K562 (cell line): ENCODE measurements around the gene DBP. TPM values are rescaled to one million over a fixed set of nuclear protein-coding genes. Genes with fewer than 3 reads are reported as not detected.

Source experiments
- ADNP ChIP-seq: fragments of 200-800 bp; sonication (Bioruptor generic); IDR thresholded peaks from 2 replicates; pipeline ENCODE4 v1.6.1; 2016; ENCODE audit warnings: missing genetic modification characterization, missing compliant biosample characterization
- ATF7 ChIP-seq: fragments of 450-650 bp; IDR thresholded peaks from 2 replicates; pipeline ENCODE4 v1.7.1; 2014; ENCODE audit warnings: mild to moderate bottlenecking, moderate library complexity
- BRD4 ChIP-seq: fragments of 200-600 bp; sonication (generic); IDR thresholded peaks from 2 replicates; pipeline ENCODE4 v1.6.1; 2017; ENCODE audit warnings: inconsistent platforms
- CBFA2T3 ChIP-seq: fragments of 450-650 bp; IDR thresholded peaks from 2 replicates; pipeline ENCODE4 v1.6.1; 2017
- CREM ChIP-seq: IDR thresholded peaks from 2 replicates; pipeline ENCODE4 v1.6.1; 2014; ENCODE audit warnings: antibody characterized with exemption, low read depth
- CXXC5 ChIP-seq: fragments of 250-450 bp; sonication (Bioruptor Pico); IDR thresholded peaks from 2 replicates; pipeline ENCODE4 v1.8.0; 2022; ENCODE audit warnings: inconsistent platforms, mild to moderate bottlenecking, moderate library complexity
- ELF4 ChIP-seq: fragments of 450-650 bp; formaldehyde crosslinking; IDR thresholded peaks from 2 replicates; pipeline ENCODE4 v1.4.0; 2022; ENCODE audit warnings: missing genetic modification characterization
- HEY1 ChIP-seq: fragments of 250-450 bp; sonication (Bioruptor Pico); IDR thresholded peaks from 2 replicates; pipeline ENCODE4 v1.5.0; 2020; ENCODE audit warnings: mild to moderate bottlenecking, moderate library complexity, borderline replicate concordance
- HMGN3 ChIP-seq: IDR thresholded peaks from 2 replicates; pipeline ENCODE4 v1.6.1; 2011; ENCODE audit warnings: borderline replicate concordance, low read depth, mild to moderate bottlenecking, mixed read lengths, low read length; ENCODE audit not compliant: insufficient read length; ENCODE audit errors: extremely low read depth
- KDM1A ChIP-seq, 2 experiments: fragments of 450-650 bp; IDR thresholded peaks; 2 replicates each; pipeline ENCODE4 v1.6.1; 2016; ENCODE audit warnings: mild to moderate bottlenecking in 2 of 2
- KLF13 ChIP-seq: fragments of 450-650 bp; IDR thresholded peaks from 2 replicates; pipeline ENCODE4 v1.6.1; 2016; ENCODE audit warnings: missing genetic modification characterization, low read depth, mild to moderate bottlenecking, missing compliant biosample characterization, moderate library complexity, borderline replicate concordance
- MTF1 ChIP-seq: fragments of 250-450 bp; sonication (Bioruptor Pico); IDR thresholded peaks from 2 replicates; pipeline ENCODE4 v1.9.0; 2021; ENCODE audit warnings: moderate library complexity, mild to moderate bottlenecking, inconsistent platforms, borderline replicate concordance
- MYC ChIP-seq, 2 experiments: fragments of 250-450 bp in 1 of 2; sonication (Bioruptor Pico) in 1 of 2; IDR thresholded peaks; 2 replicates each; pipeline versions ENCODE4 v1.5.1 to v1.6.1; 2012 to 2021; ENCODE audit warnings: low read depth in 2 of 2, borderline replicate concordance in 1 of 2, improper control_type of control experiment in 1 of 2, low read length in 1 of 2, mild to moderate bottlenecking in 1 of 2, moderate library complexity in 1 of 2
- PTTG1 ChIP-seq: fragments of 450-650 bp; IDR thresholded peaks from 2 replicates; pipeline ENCODE4 v1.6.1; 2016; ENCODE audit warnings: low read depth, mild to moderate bottlenecking, missing genetic modification characterization, missing compliant biosample characterization
- RCOR1 ChIP-seq, 2 experiments: IDR thresholded peaks; 2 replicates each; pipeline ENCODE4 v1.6.1; 2012; ENCODE audit warnings: low read depth in 2 of 2, low read length in 2 of 2, borderline replicate concordance in 1 of 2, improper control_type of control experiment in 1 of 2
- RNF2 ChIP-seq: sonication (generic); IDR thresholded peaks from 2 replicates; pipeline ENCODE4 v1.6.1; 2016
- SETDB1 ChIP-seq: IDR thresholded peaks from one replicate; pipeline ENCODE4 v1.6.1; 2012; ENCODE audit warnings: low read length, control low read depth, inconsistent platforms
- SMARCA4 ChIP-seq: fragments of 450-650 bp; IDR thresholded peaks from 2 replicates; pipeline ENCODE4 v1.6.1; 2016
- ZNF311 ChIP-seq: fragments of 250-450 bp; sonication (Bioruptor Pico); IDR thresholded peaks from 2 replicates; pipeline ENCODE4 v1.4.0; 2020; ENCODE audit warnings: mild to moderate bottlenecking, moderate library complexity
- ZNF695 ChIP-seq: fragments of 450-650 bp; formaldehyde crosslinking; IDR thresholded peaks from 2 replicates; pipeline ENCODE4 v1.4.0; 2020; ENCODE audit warnings: mild to moderate bottlenecking, moderate library complexity
- ZNF75A ChIP-seq: fragments of 450-650 bp; formaldehyde crosslinking; IDR thresholded peaks from 2 replicates; pipeline ENCODE4 v1.4.0; 2020; ENCODE audit warnings: mild to moderate bottlenecking
- polyA plus RNA-seq, 8 experiments: library from polyadenylated mRNA; depleted of rRNA in 4 of 8; stranded (reverse) in 5 of 8; unstranded in 3 of 8; fragments of >200 nt; fragmentation: Nextera tagmentation in 2 of 8; fragmentation: Illumina TruSeq in 1 of 8; extraction: Ambion mirVana in 2 of 8; extraction: Trizol in 1 of 8; gene quantifications; 2 replicates each; pipeline versions ENCODE4 v1.2.1 to v1.2.3, GENCODE V29; 2011 to 2014; ENCODE audit warnings: inconsistent platforms in 1 of 8, missing spikeins in 1 of 8
- total RNA-seq, 7 experiments: library from RNA; depleted of rRNA in 6 of 7; stranded (reverse); fragments of >200 nt in 6 of 7; fragmentation: Illumina TruSeq in 2 of 7; extraction: Trizol in 2 of 7; gene quantifications; 2 replicates each; pipeline versions ENCODE4 v1.2.1 to v1.2.3, GENCODE V29; 2011 to 2021; ENCODE audit warnings: low replicate concordance in 1 of 7
- TF ChIP-seq, protein P1 (sequence below): fragments of 150-350 bp; conservative IDR thresholded peaks from 2 replicates; pipeline ENCODE4 v1.6.1; 2014; ENCODE audit warnings: low read length
- TF ChIP-seq, protein P2 (sequence below): fragments of 450-650 bp; IDR thresholded peaks from 2 replicates; pipeline ENCODE4 v1.7.1; 2018; ENCODE audit warnings: mild to moderate bottlenecking, low read depth; ENCODE audit not compliant: partially characterized antibody
- TF ChIP-seq, protein P3 (sequence below): sonication (generic); formaldehyde crosslinking; IDR thresholded peaks from 2 replicates; pipeline ENCODE4 v1.8.1; 2022; ENCODE audit warnings: missing genetic modification reagents

Gene DBP
- total and polyA plus RNA-seq, 9 of the 15 experiments (the other 6 are each of a cell fraction or from before 2014, with no cell fraction given), result 0.25 to 5.5 (median 1.8) TPM

DNA sequence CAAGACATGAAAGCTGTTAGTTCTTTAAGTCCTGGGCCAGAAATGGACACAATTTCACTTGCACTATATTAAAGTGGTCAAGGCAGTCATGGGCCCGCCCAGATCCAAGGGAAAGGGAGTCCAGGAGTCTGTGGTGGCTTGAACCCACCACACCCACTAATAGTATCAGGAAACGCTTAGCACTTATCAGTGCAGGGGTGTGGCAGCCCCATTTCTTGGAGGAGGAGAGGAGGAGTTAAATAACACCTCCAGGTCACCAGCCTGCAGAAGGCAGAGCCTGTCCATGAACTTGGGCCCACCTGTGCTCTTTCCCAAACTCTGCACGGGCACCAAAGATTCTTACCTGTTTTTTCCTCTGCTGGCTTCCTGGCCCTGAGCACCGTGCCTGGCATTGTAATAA lies 41.0 kb upstream of the DBP start (continued):
- TF ChIP-seq, protein P1, sequence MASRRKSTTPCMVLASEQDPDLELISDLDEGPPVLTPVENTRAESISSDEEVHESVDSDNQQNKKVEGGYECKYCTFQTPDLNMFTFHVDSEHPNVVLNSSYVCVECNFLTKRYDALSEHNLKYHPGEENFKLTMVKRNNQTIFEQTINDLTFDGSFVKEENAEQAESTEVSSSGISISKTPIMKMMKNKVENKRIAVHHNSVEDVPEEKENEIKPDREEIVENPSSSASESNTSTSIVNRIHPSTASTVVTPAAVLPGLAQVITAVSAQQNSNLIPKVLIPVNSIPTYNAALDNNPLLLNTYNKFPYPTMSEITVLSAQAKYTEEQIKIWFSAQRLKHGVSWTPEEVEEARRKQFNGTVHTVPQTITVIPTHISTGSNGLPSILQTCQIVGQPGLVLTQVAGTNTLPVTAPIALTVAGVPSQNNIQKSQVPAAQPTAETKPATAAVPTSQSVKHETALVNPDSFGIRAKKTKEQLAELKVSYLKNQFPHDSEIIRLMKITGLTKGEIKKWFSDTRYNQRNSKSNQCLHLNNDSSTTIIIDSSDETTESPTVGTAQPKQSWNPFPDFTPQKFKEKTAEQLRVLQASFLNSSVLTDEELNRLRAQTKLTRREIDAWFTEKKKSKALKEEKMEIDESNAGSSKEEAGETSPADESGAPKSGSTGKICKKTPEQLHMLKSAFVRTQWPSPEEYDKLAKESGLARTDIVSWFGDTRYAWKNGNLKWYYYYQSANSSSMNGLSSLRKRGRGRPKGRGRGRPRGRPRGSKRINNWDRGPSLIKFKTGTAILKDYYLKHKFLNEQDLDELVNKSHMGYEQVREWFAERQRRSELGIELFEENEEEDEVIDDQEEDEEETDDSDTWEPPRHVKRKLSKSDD, result no peak
- 0 out of 2 replicates have a peak, but pooled peaks have one; percentile 13 for TF ChIP-seq CBFA2T3
- TF ChIP-seq MTF1 (CRISPR knock-in tag), result no peak
- TF ChIP-seq, protein P2, sequence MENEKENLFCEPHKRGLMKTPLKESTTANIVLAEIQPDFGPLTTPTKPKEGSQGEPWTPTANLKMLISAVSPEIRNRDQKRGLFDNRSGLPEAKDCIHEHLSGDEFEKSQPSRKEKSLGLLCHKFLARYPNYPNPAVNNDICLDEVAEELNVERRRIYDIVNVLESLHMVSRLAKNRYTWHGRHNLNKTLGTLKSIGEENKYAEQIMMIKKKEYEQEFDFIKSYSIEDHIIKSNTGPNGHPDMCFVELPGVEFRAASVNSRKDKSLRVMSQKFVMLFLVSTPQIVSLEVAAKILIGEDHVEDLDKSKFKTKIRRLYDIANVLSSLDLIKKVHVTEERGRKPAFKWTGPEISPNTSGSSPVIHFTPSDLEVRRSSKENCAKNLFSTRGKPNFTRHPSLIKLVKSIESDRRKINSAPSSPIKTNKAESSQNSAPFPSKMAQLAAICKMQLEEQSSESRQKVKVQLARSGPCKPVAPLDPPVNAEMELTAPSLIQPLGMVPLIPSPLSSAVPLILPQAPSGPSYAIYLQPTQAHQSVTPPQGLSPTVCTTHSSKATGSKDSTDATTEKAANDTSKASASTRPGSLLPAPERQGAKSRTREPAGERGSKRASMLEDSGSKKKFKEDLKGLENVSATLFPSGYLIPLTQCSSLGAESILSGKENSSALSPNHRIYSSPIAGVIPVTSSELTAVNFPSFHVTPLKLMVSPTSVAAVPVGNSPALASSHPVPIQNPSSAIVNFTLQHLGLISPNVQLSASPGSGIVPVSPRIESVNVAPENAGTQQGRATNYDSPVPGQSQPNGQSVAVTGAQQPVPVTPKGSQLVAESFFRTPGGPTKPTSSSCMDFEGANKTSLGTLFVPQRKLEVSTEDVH, result no peak
- 0 out of 2 replicates have a peak, but pooled peaks have one; percentile 35 for TF ChIP-seq MYC (IDR thresholded peaks at IDR 0.05; ENCODE audit: low read depth, low read length)
- TF ChIP-seq MYC (CRISPR knock-in tag; IDR thresholded peaks at IDR 0.05; ENCODE audit: borderline replicate concordance, low read depth), result no peak
- TF ChIP-seq ZNF695 (CRISPR knock-in tag), result no peak
- peak; percentile 36; the same call in 1 of the 2 replicates for TF ChIP-seq CREM
- peak; percentile 69; the same call in 1 of the 2 replicates for TF ChIP-seq KLF13 (tag)
- no peak for TF ChIP-seq ATF7
- TF ChIP-seq KDM1A (IDR thresholded peaks at IDR 0.05), result no peak
- TF ChIP-seq HMGN3, result no peak
- TF ChIP-seq ZNF75A (CRISPR knock-in tag), result no peak
- TF ChIP-seq SMARCA4, result peak; percentile 15; the same call in 1 of the 2 replicates
- TF ChIP-seq RNF2, result peak; percentile 46; the same call in 1 of the 2 replicates
- no peak for TF ChIP-seq ZNF311
- TF ChIP-seq CXXC5, result peak; percentile 57; the same call in 1 of the 2 replicates
- TF ChIP-seq RCOR1 (IDR thresholded peaks at IDR 0.05; ENCODE audit: borderline replicate concordance in 1 of 2, low read depth in 2 of 2, low read length in 2 of 2), result peak in 1 of 2 experiments; percentile 73; a peak in 1 of 4 replicates
- TF ChIP-seq PTTG1 (tag), result no peak
- no peak for TF ChIP-seq HEY1 (CRISPR knock-in tag)
- no peak for TF ChIP-seq ELF4 (CRISPR knock-in tag)
- 0 out of 2 replicates have a peak, but pooled peaks have one; percentile 42 for TF ChIP-seq ADNP (tag)
- TF ChIP-seq, protein P3, sequence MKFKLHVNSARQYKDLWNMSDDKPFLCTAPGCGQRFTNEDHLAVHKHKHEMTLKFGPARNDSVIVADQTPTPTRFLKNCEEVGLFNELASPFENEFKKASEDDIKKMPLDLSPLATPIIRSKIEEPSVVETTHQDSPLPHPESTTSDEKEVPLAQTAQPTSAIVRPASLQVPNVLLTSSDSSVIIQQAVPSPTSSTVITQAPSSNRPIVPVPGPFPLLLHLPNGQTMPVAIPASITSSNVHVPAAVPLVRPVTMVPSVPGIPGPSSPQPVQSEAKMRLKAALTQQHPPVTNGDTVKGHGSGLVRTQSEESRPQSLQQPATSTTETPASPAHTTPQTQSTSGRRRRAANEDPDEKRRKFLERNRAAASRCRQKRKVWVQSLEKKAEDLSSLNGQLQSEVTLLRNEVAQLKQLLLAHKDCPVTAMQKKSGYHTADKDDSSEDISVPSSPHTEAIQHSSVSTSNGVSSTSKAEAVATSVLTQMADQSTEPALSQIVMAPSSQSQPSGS (CRISPR knock-in tag), result no peak
- no peak for TF ChIP-seq BRD4
- TF ChIP-seq SETDB1, result no peak
